NOMO-1 treated with dmso at 0.1 percent for 144 hours (cell line): Measurements from ENCODE around the gene LHX4.
"Not testable (repeated sequence)": the region's sequence is repeated elsewhere in the genome, so short reads cannot be mapped to it uniquely, and the experiment has no call there.

Source experiments
- DNase-seq: peaks from one replicate; lab custom pipeline; 2025; ENCODE audit not compliant: unreplicated experiment; lab: John Stamatoyannopoulos, UW

The LHX4 gene

GRCh38 chr1:180196436-180197003 is 33.5 kb upstream of the LHX4 start:
- no peak for DNase-seq

GRCh38 chr1:180197231-180197630 is 32.8 kb upstream of the LHX4 start:
- DNase-seq: no peak

GRCh38 chr1:180198196-180198595 is 31.9 kb upstream of the LHX4 start:
- no peak for DNase-seq

GRCh38 chr1:180198611-180199010 is 31.5 kb upstream of the LHX4 start:
- DNase-seq: no peak

- DNase-seq: no peak
Measured at GRCh38 chr1:180199018-180199417, 31.0 kb upstream of the LHX4 start.

- DNase-seq: no peak
Measured at GRCh38 chr1:180201451-180202200, 28.4 kb upstream of the LHX4 start.

- DNase-seq: not testable (repeated sequence)
Measured at GRCh38 chr1:180202588-180202987, 27.5 kb upstream of the LHX4 start.

GRCh38 chr1:180204231-180204630 is 25.8 kb upstream of the LHX4 start:
- no peak for DNase-seq

- DNase-seq: no peak
Measured at GRCh38 chr1:180206581-180206980, 23.5 kb upstream of the LHX4 start.

GRCh38 chr1:180208264-180208663 is 21.8 kb upstream of the LHX4 start:
- peak; percentile 50 for DNase-seq

- no peak for DNase-seq
Measured at GRCh38 chr1:180210008-180210620, 19.9 kb upstream of the LHX4 start.

- DNase-seq: no peak
Measured at GRCh38 chr1:180211156-180211859, 18.8 kb upstream of the LHX4 start.

GRCh38 chr1:180211860-180212229 is 18.2 kb upstream of the LHX4 start:
- no peak for DNase-seq

GRCh38 chr1:180213401-180214170 is 16.5 kb upstream of the LHX4 start:
- DNase-seq: peak; percentile 30

- no peak for DNase-seq
Measured at GRCh38 chr1:180215856-180216625, 14.0 kb upstream of the LHX4 start.

GRCh38 chr1:180217006-180217405 is 13.1 kb upstream of the LHX4 start:
- DNase-seq: no peak

GRCh38 chr1:180218806-180219765 is 11.0 kb upstream of the LHX4 start:
- no peak for DNase-seq

GRCh38 chr1:180219776-180220175 is 10.3 kb upstream of the LHX4 start:
- no peak for DNase-seq

GRCh38 chr1:180221462-180221861 is 8.6 kb upstream of the LHX4 start:
- DNase-seq: no peak
